ENCODE data around the gene FBXL14.

The FBXL14 gene

GRCh38 chr12:1536817-1537216 is 57.6 kb downstream of the FBXL14 start:
- DNase-seq (ENCODE audit: low read depth in 3 of 3): no peak

GRCh38 chr12:1534748-1535147 is 59.6 kb downstream of the FBXL14 start:
- DNase-seq (ENCODE audit: low read depth in 3 of 3): no peak

- no peak for DNase-seq (ENCODE audit: low read depth in 3 of 3)
Observed at GRCh38 chr12:1533602-1534304, 60.6 kb downstream of the FBXL14 start.

- DNase-seq (ENCODE audit: low read depth in 3 of 3): no peak
Observed at GRCh38 chr12:1533205-1533601, 61.2 kb downstream of the FBXL14 start.

- no peak for DNase-seq (ENCODE audit: low read depth in 3 of 3)
Observed at GRCh38 chr12:1532375-1533165, 61.8 kb downstream of the FBXL14 start.

GRCh38 chr12:1531654-1532374 is 62.6 kb downstream of the FBXL14 start:
- DNase-seq (ENCODE audit: low read depth in 3 of 3): no peak

GRCh38 chr12:1531153-1531653 is 63.2 kb downstream of the FBXL14 start:
- no peak for DNase-seq (ENCODE audit: low read depth in 3 of 3)

- no peak for DNase-seq (ENCODE audit: low read depth in 3 of 3)
Observed at GRCh38 chr12:1530592-1531152, 63.7 kb downstream of the FBXL14 start.

GRCh38 chr12:1529862-1530591 is 64.4 kb downstream of the FBXL14 start:
- no peak for DNase-seq (ENCODE audit: low read depth in 3 of 3)

- DNase-seq (ENCODE audit: low read depth in 3 of 3): no peak
Observed at GRCh38 chr12:1529228-1529861, 65.0 kb downstream of the FBXL14 start.

- no peak for DNase-seq (ENCODE audit: low read depth in 3 of 3)
Observed at GRCh38 chr12:1528791-1529190, 65.6 kb downstream of the FBXL14 start.

- no peak for DNase-seq (ENCODE audit: low read depth in 3 of 3)
Observed at GRCh38 chr12:1527789-1528188, 66.6 kb downstream of the FBXL14 start.

GRCh38 chr12:1525858-1526257 is 68.5 kb downstream of the FBXL14 start:
- DNase-seq (ENCODE audit: low read depth in 3 of 3): no peak

GRCh38 chr12:1523558-1524050 is 70.8 kb downstream of the FBXL14 start:
- DNase-seq (ENCODE audit: low read depth in 3 of 3): no peak

GRCh38 chr12:1523046-1523445 is 71.3 kb downstream of the FBXL14 start:
- no peak for DNase-seq (ENCODE audit: low read depth in 3 of 3)

- DNase-seq (ENCODE audit: low read depth in 3 of 3): no peak
Observed at GRCh38 chr12:1519642-1520041, 74.7 kb downstream of the FBXL14 start.

GRCh38 chr12:1518591-1519516 is 75.5 kb downstream of the FBXL14 start:
- DNase-seq (ENCODE audit: low read depth in 3 of 3): no peak

- DNase-seq (ENCODE audit: low read depth in 3 of 3): no peak
Observed at GRCh38 chr12:1517734-1518525, 76.5 kb downstream of the FBXL14 start.

GRCh38 chr12:1517007-1517406 is 77.4 kb downstream of the FBXL14 start:
- DNase-seq (ENCODE audit: low read depth in 3 of 3): no peak
